Measurements from ENCODE around the gene HAND1. TPM values are rescaled to one million over a fixed set of nuclear protein-coding genes. Genes with fewer than 3 reads are reported as not detected.

HAND1 gene
- total RNA-seq, 4 donors from 2014 or later = not detected

DNA sequence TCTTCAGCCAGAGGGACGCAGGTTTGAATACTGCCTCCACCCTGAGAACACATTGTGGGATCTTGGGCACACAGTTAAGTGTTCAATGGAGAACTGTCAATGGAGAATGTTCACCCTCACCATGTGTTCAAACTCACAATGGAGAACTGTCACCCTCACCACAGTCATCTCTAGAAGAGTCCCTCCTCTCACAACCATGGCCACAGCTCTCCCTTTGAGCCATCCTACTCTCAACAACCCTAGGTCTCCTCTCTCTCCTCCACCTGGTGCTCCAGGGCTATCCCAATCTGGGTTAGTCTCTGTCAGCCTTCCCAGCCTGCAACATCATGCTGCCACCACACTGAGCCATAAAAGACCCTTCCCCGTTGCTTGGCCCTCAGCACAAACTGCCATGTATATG, 36.3 kb upstream of the HAND1 start:
- TF ChIP-seq EP300 (IDR thresholded peaks at IDR 0.05) (no peak), POLR2A (IDR thresholded peaks at IDR 0.05) (no peak), CTCF (IDR thresholded peaks at IDR 0.05) (no peak)
- Histone ChIP-seq H3K36me3 (no peaks in the 10 kb centered on the region), H3K27ac (no peak overlapping the region), H3K4me1 (peaks cover 0 to 6% (median 0%) of the 10 kb centered on the region in 4 donors), H3K27me3 (peaks cover 0 to 20% of the 10 kb centered on the region in 2 donors), H3K4me3 (no peak overlapping the region), H3K9me3 (no peaks in the 10 kb centered on the region)
- 77 to 81% methylated on average over 2 of the region's 2 CpGs for WGBS, 2 donors
- DNase-seq (ENCODE audit: low spot score in 2 of 2) = no peak

- peaks cover 0 to 6% (median 0%) of the 10 kb centered on the region in 4 donors for H3K4me1 ChIP-seq
- H3K4me3 ChIP-seq = no peak overlapping the region
- 36 to 43% methylated on average over 4 of the region's 4 CpGs for WGBS, 2 donors
- H3K27ac ChIP-seq = no peak overlapping the region
- no peak for TF ChIP-seq POLR2A (IDR thresholded peaks at IDR 0.05)
- no peak for TF ChIP-seq CTCF (IDR thresholded peaks at IDR 0.05)
- TF ChIP-seq EP300 (IDR thresholded peaks at IDR 0.05) = no peak
- no peaks in the 10 kb centered on the region for H3K36me3 ChIP-seq
- peaks cover 0 to 17% of the 10 kb centered on the region in 2 donors for H3K27me3 ChIP-seq
- no peak for DNase-seq (ENCODE audit: low spot score in 2 of 2)
- H3K9me3 ChIP-seq = no peaks in the 10 kb centered on the region
Measured at GRCh38 chr5:154513669-154514084, 35.6 kb upstream of the HAND1 start.

GRCh38 chr5:154511984-154512383, 34.0 kb upstream of the HAND1 start:
- no peaks in the 10 kb centered on the region for H3K36me3 ChIP-seq
- no peak overlapping the region for H3K4me3 ChIP-seq
- H3K4me1 ChIP-seq = peaks cover 0 to 6% (median 0%) of the 10 kb centered on the region in 4 donors
- no peak overlapping the region for H3K27ac ChIP-seq
- DNase-seq (ENCODE audit: low spot score in 2 of 2) = no peak
- TF ChIP-seq EP300 (IDR thresholded peaks at IDR 0.05) = no peak
- no peak for TF ChIP-seq POLR2A (IDR thresholded peaks at IDR 0.05)
- TF ChIP-seq CTCF (IDR thresholded peaks at IDR 0.05) = no peak
- H3K9me3 ChIP-seq = no peaks in the 10 kb centered on the region
- 78 to 80% methylated on average over 2 of the region's 2 CpGs for whole genome bisulfite sequencing, 2 donors
- peaks cover 0 to 14% of the 10 kb centered on the region in 2 donors for H3K27me3 ChIP-seq

GRCh38 chr5:154509784-154510555, 31.9 kb upstream of the HAND1 start:
- 63 to 69% methylated on average over 5 of the region's 5 CpGs for WGBS, 2 donors
- Histone ChIP-seq H3K27me3 (peaks cover 0 to 10% of the 10 kb centered on the region in 2 donors), H3K9me3 (no peaks in the 10 kb centered on the region), H3K4me1 (peaks cover 0 to 6% (median 0%) of the 10 kb centered on the region in 4 donors), H3K27ac (no peak overlapping the region), H3K36me3 (no peaks in the 10 kb centered on the region), H3K4me3 (no peak overlapping the region)
- no peak for DNase-seq (ENCODE audit: low spot score in 2 of 2)
- TF ChIP-seq EP300 (IDR thresholded peaks at IDR 0.05) = no peak
- TF ChIP-seq POLR2A (IDR thresholded peaks at IDR 0.05) = no peak
- no peak for TF ChIP-seq CTCF (IDR thresholded peaks at IDR 0.05)

GRCh38 chr5:154508114-154508513, 30.1 kb upstream of the HAND1 start:
- Histone ChIP-seq H3K4me1 (no peaks in the 10 kb centered on the region), H3K27ac (no peak overlapping the region), H3K27me3 (no peaks in the 10 kb centered on the region), H3K9me3 (no peaks in the 10 kb centered on the region), H3K36me3 (no peaks in the 10 kb centered on the region), H3K4me3 (no peak overlapping the region)
- WGBS, 2 donors = 79 to 90% methylated on average over 2 of the region's 2 CpGs
- DNase-seq (ENCODE audit: low spot score in 2 of 2) = no peak
- TF ChIP-seq POLR2A (IDR thresholded peaks at IDR 0.05) (no peak), CTCF (IDR thresholded peaks at IDR 0.05) (no peak), EP300 (IDR thresholded peaks at IDR 0.05) (no peak)
